Measurements from ENCODE around the gene APBA1. TPM values are rescaled to one million over a fixed set of nuclear protein-coding genes. Genes with fewer than 3 reads are reported as not detected.
A peak's percentile ranks its signal among the peaks of the same experiment; 100 is the strongest.

APBA1 gene
- total RNA-seq, 1 donor from 2014 or later, result 5.9 TPM

DNA sequence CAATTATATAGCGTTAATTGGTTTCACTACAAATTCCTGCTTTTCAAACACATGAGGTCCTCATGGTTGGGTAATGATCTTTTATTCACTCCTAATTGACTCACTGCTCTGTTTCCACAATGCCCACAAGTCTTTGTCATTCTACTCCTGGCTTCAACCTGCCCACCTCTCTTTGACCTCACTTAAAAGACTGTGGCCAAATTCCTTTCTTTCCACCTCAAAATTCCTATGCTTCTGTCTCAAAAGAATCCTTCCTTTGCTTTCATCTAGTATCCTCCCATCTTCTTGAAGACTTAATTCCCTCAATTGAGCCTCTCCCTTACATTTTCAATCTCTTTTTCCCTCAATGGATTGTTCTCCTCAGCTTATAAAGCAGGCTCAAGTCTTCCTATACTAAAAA is 4.9 kb downstream of the APBA1 start:
- no peak overlapping the region for H3K27ac Mint-ChIP-seq (ENCODE audit: unreplicated experiment)
- H3K4me1 Mint-ChIP-seq (ENCODE audit: low read depth, unreplicated experiment), result no peaks in the 10 kb centered on the region
- H3K36me3 ChIP-seq (ENCODE audit: insufficient read depth, low read length), result no peaks in the 10 kb centered on the region
- no peaks in the 10 kb centered on the region for H3K9me3 Mint-ChIP-seq (ENCODE audit: unreplicated experiment)
- peaks cover 6% of the 10 kb centered on the region for H4K20me1 ChIP-seq (ENCODE audit: insufficient read depth, low read length)
- no peak overlapping the region for H3K4me3 ChIP-seq (ENCODE audit: insufficient read depth, low read depth, low read length)
- peaks cover 8% of the 10 kb centered on the region for H3K79me2 ChIP-seq (ENCODE audit: insufficient read depth, low read length)
- no peaks in the 10 kb centered on the region for H3K9me3 ChIP-seq (ENCODE audit: insufficient read depth, low read depth, low read length)
- no peak overlapping the region for H3K27ac ChIP-seq (ENCODE audit: low read depth, low read length)
- H3K36me3 Mint-ChIP-seq (ENCODE audit: low read depth, unreplicated experiment), result no peaks in the 10 kb centered on the region
- no peak overlapping the region for H2AFZ ChIP-seq (ENCODE audit: low read depth, low read length)
- FAIRE-seq (no peak), DNase-seq (ENCODE audit: low read depth) (peak; percentile 63)
- peaks cover 12% of the 10 kb centered on the region for H3K27me3 Mint-ChIP-seq (ENCODE audit: low read depth, unreplicated experiment)
- H3K4me3 Mint-ChIP-seq (ENCODE audit: unreplicated experiment), result no peak overlapping the region
- H3K9ac ChIP-seq (ENCODE audit: low read length), result no peak overlapping the region
- TF ChIP-seq, protein P1, sequence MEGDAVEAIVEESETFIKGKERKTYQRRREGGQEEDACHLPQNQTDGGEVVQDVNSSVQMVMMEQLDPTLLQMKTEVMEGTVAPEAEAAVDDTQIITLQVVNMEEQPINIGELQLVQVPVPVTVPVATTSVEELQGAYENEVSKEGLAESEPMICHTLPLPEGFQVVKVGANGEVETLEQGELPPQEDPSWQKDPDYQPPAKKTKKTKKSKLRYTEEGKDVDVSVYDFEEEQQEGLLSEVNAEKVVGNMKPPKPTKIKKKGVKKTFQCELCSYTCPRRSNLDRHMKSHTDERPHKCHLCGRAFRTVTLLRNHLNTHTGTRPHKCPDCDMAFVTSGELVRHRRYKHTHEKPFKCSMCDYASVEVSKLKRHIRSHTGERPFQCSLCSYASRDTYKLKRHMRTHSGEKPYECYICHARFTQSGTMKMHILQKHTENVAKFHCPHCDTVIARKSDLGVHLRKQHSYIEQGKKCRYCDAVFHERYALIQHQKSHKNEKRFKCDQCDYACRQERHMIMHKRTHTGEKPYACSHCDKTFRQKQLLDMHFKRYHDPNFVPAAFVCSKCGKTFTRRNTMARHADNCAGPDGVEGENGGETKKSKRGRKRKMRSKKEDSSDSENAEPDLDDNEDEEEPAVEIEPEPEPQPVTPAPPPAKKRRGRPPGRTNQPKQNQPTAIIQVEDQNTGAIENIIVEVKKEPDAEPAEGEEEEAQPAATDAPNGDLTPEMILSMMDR (IDR thresholded peaks at IDR 0.05; ENCODE audit: insufficient read depth, low read depth, low read length), result no peak
- TF ChIP-seq EZH2 (IDR thresholded peaks at IDR 0.05; ENCODE audit: insufficient read depth, low read length), result no peak
- no peaks in the 10 kb centered on the region for H3K27me3 ChIP-seq (ENCODE audit: insufficient read depth, low read length)
- peak overlapping the region; percentile 17 for H3K4me2 ChIP-seq (ENCODE audit: low read length)
- H3K4me1 ChIP-seq (ENCODE audit: insufficient read depth, low read length), result no peaks in the 10 kb centered on the region

DNA sequence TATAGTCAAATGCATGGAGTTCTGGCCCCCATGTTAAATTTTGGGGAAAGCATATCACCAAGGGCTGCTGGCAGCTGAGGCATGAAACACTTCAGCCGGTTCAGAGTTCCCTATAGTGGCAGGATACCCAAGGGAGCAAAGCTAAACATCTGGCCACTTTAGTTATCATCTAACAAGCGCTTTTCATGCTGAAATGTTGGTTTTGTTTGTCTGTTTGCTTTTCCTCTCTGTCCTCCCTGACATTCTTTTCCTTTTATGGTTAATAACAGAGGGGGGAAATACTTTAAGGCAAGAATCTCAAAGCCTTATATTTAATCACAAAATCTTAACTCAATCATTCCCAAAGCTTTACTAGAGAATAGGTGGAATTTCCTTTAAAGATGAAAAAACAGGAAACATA is 11.9 kb downstream of the APBA1 start:
- Histone ChIP-seq H3K36me3 (ENCODE audit: insufficient read depth, low read length) (no peaks in the 10 kb centered on the region), H3K9me3 (ENCODE audit: insufficient read depth, low read depth, low read length) (no peaks in the 10 kb centered on the region), H3K79me2 (ENCODE audit: insufficient read depth, low read length) (peaks cover 7% of the 10 kb centered on the region), H4K20me1 (ENCODE audit: insufficient read depth, low read length) (no peaks in the 10 kb centered on the region), H3K27ac (ENCODE audit: low read depth, low read length) (no peak overlapping the region), H3K4me2 (ENCODE audit: low read length) (peak overlapping the region; percentile 7), H3K4me1 (ENCODE audit: insufficient read depth, low read length) (peaks cover 4% of the 10 kb centered on the region), H3K27me3 (ENCODE audit: insufficient read depth, low read length) (no peaks in the 10 kb centered on the region), H2AFZ (ENCODE audit: low read depth, low read length) (no peak overlapping the region), H3K9ac (ENCODE audit: low read length) (no peak overlapping the region), H3K4me3 (ENCODE audit: insufficient read depth, low read depth, low read length) (no peak overlapping the region)
- Mint-ChIP-seq H3K36me3 (ENCODE audit: low read depth, unreplicated experiment) (peaks cover 2% of the 10 kb centered on the region), H3K27ac (ENCODE audit: unreplicated experiment) (no peak overlapping the region), H3K4me3 (ENCODE audit: unreplicated experiment) (no peak overlapping the region), H3K9me3 (ENCODE audit: unreplicated experiment) (no peaks in the 10 kb centered on the region), H3K4me1 (ENCODE audit: low read depth, unreplicated experiment) (peaks cover 8% of the 10 kb centered on the region), H3K27me3 (ENCODE audit: low read depth, unreplicated experiment) (peaks cover 14% of the 10 kb centered on the region)
- FAIRE-seq (no peak), DNase-seq (ENCODE audit: low read depth) (no peak)
- TF ChIP-seq EZH2 (IDR thresholded peaks at IDR 0.05; ENCODE audit: insufficient read depth, low read length), result no peak
- TF ChIP-seq, protein P1 (IDR thresholded peaks at IDR 0.05; ENCODE audit: insufficient read depth, low read depth, low read length), result no peak

DNA sequence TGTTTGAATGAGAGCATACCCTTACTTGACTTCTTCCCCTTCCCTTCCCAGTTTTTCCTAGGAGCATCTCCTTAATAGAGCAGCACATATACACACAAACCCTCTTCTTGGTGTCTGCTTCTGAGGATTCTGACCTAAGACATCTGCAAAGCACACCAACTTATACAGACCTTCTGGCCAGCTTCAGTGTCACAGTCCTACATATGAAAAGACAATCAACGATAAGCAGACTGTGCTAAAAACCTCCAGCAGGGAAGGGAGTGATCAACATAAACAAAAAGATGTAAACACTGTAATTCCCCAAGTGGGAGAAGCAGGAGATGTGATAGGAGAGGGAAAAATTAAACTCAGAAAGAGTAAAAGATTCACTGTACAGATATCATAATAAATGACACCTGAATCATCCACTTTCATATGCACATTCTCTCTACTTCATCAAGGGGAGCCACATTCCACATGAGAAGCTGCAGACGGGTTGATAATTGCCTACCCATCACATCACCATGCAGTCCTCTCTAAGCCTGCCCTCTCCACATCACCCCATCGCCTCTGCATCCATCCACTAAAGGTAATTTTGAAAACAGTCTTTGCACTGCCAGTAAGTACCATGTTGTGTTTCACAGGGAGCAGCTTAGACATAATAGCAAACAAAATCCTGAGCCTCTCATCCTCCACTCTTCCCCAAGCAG is 13.0 kb downstream of the APBA1 start:
- Histone ChIP-seq H3K9me3 (ENCODE audit: insufficient read depth, low read depth, low read length) (no peaks in the 10 kb centered on the region), H3K9ac (ENCODE audit: low read length) (no peak overlapping the region), H3K4me2 (ENCODE audit: low read length) (no peak overlapping the region), H3K4me3 (ENCODE audit: insufficient read depth, low read depth, low read length) (no peak overlapping the region), H3K79me2 (ENCODE audit: insufficient read depth, low read length) (peaks cover 7% of the 10 kb centered on the region), H3K27ac (ENCODE audit: low read depth, low read length) (no peak overlapping the region), H3K4me1 (ENCODE audit: insufficient read depth, low read length) (peaks cover 4% of the 10 kb centered on the region), H3K27me3 (ENCODE audit: insufficient read depth, low read length) (no peaks in the 10 kb centered on the region), H3K36me3 (ENCODE audit: insufficient read depth, low read length) (no peaks in the 10 kb centered on the region), H4K20me1 (ENCODE audit: insufficient read depth, low read length) (no peaks in the 10 kb centered on the region), H2AFZ (ENCODE audit: low read depth, low read length) (no peak overlapping the region)
- TF ChIP-seq, protein P1 (IDR thresholded peaks at IDR 0.05; ENCODE audit: insufficient read depth, low read depth, low read length), result no peak
- no peak for TF ChIP-seq EZH2 (IDR thresholded peaks at IDR 0.05; ENCODE audit: insufficient read depth, low read length)
- peaks cover 11% of the 10 kb centered on the region for H3K27me3 Mint-ChIP-seq (ENCODE audit: low read depth, unreplicated experiment)
- DNase-seq (ENCODE audit: low read depth) (no peak), FAIRE-seq (no peak)
- no peak overlapping the region for H3K27ac Mint-ChIP-seq (ENCODE audit: unreplicated experiment)
- H3K36me3 Mint-ChIP-seq (ENCODE audit: low read depth, unreplicated experiment), result peaks cover 2% of the 10 kb centered on the region
- H3K4me3 Mint-ChIP-seq (ENCODE audit: unreplicated experiment), result no peak overlapping the region
- H3K9me3 Mint-ChIP-seq (ENCODE audit: unreplicated experiment), result no peaks in the 10 kb centered on the region
- peaks cover 8% of the 10 kb centered on the region for H3K4me1 Mint-ChIP-seq (ENCODE audit: low read depth, unreplicated experiment)

Measured in astrocyte (in vitro differentiated cells and primary cell).